Thyroid gland (tissue), 4 donors: ENCODE measurements around the gene DNMT3A.

Experiments used
- POLR2A ChIP-seq, 2 donors: fragments of 450-650 bp; IDR thresholded peaks; one replicate each; pipeline ENCODE4 v1.6.1; 2017; ENCODE audit warnings: antibody characterized with exemption in 2 of 2, mild to moderate bottlenecking in 2 of 2, moderate library complexity in 1 of 2
- TF ChIP-seq, protein P1 (sequence below), 6 experiments: fragments of 200-600 bp in 3 of 6; fragments of 450-650 bp in 3 of 6; sonication (generic) in 3 of 6; IDR thresholded peaks; one replicate each; pipeline ENCODE4 v1.5.1; 2016 to 2019; ENCODE audit warnings: antibody characterized with exemption in 6 of 6, mild to moderate bottlenecking in 2 of 6, inconsistent platforms in 1 of 6, moderate library complexity in 1 of 6

DNA sequence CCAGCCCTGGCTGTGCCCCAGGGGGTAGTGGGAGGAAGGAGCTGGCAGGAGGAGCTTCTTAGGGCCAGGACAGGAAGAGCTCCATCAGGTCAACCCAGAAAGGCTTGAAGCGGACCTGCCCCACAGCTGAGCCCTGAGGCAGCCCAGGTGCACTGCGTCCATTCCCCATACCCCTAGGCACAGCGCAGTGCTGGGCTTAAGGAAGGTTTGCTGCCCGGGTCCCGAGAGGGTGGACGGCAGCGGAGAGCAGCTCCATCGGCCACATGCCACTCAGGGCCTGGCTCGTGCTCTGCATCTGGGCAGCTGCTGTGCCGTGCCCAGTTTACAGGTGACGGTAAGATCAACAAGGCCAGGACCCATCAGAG, 26.4 kb downstream of the DNMT3A start:
- TF ChIP-seq, protein P1, sequence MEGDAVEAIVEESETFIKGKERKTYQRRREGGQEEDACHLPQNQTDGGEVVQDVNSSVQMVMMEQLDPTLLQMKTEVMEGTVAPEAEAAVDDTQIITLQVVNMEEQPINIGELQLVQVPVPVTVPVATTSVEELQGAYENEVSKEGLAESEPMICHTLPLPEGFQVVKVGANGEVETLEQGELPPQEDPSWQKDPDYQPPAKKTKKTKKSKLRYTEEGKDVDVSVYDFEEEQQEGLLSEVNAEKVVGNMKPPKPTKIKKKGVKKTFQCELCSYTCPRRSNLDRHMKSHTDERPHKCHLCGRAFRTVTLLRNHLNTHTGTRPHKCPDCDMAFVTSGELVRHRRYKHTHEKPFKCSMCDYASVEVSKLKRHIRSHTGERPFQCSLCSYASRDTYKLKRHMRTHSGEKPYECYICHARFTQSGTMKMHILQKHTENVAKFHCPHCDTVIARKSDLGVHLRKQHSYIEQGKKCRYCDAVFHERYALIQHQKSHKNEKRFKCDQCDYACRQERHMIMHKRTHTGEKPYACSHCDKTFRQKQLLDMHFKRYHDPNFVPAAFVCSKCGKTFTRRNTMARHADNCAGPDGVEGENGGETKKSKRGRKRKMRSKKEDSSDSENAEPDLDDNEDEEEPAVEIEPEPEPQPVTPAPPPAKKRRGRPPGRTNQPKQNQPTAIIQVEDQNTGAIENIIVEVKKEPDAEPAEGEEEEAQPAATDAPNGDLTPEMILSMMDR (IDR thresholded peaks at IDR 0.05), result no peak
- TF ChIP-seq POLR2A (IDR thresholded peaks at IDR 0.05), result no peak
